ENCODE measurements around the gene PLS1.

Gene PLS1

DNA sequence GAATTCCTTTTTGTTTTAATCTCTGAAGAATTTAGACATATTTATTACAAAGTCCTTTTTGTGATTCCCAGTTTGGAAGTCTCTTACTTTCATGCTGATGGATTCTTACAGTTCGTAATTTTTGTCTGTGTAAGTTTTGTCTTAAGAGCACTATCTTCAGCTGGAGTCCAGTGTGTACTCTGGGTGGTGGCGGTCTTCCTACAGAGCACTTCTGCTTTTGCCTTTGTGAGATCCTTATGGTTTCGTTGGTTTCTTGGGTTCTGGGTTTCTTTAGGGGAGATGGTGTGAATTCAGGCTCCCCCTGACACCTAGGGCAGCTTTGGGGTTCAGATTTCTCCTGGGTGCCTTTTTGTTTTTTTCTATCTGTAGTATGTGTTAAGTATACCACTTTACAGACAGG, 45.3 kb downstream of the PLS1 start:
- no peak overlapping the region for H3K27ac ChIP-seq (ENCODE audit: low read depth, low read length, poor library complexity, severe bottlenecking)
- no peaks in the 10 kb centered on the region for H3K9me2 ChIP-seq (ENCODE audit: low read depth, low read length)
- H3K4me3 ChIP-seq (ENCODE audit: low read depth, low read length, poor library complexity, severe bottlenecking): no peak overlapping the region
- no peaks in the 10 kb centered on the region for H3K36me3 ChIP-seq (ENCODE audit: insufficient read depth, low read length)
- no peak for TF ChIP-seq EZH2 (IDR thresholded peaks at IDR 0.05; ENCODE audit: borderline replicate concordance, low read length)
- TF ChIP-seq, protein P1, sequence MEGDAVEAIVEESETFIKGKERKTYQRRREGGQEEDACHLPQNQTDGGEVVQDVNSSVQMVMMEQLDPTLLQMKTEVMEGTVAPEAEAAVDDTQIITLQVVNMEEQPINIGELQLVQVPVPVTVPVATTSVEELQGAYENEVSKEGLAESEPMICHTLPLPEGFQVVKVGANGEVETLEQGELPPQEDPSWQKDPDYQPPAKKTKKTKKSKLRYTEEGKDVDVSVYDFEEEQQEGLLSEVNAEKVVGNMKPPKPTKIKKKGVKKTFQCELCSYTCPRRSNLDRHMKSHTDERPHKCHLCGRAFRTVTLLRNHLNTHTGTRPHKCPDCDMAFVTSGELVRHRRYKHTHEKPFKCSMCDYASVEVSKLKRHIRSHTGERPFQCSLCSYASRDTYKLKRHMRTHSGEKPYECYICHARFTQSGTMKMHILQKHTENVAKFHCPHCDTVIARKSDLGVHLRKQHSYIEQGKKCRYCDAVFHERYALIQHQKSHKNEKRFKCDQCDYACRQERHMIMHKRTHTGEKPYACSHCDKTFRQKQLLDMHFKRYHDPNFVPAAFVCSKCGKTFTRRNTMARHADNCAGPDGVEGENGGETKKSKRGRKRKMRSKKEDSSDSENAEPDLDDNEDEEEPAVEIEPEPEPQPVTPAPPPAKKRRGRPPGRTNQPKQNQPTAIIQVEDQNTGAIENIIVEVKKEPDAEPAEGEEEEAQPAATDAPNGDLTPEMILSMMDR (IDR thresholded peaks at IDR 0.05; ENCODE audit: low read length): no peak
- no peaks in the 10 kb centered on the region for H3K79me2 ChIP-seq (ENCODE audit: insufficient read depth, low read length)
- no peaks in the 10 kb centered on the region for H3F3A ChIP-seq (ENCODE audit: insufficient read depth, low read length)
- no peaks in the 10 kb centered on the region for H3K27me3 ChIP-seq (ENCODE audit: insufficient read depth, low read length)
- no peaks in the 10 kb centered on the region for H4K20me1 ChIP-seq (ENCODE audit: insufficient read depth, low read length)
- H3K9ac ChIP-seq (ENCODE audit: low read length): no peak overlapping the region
- no peaks in the 10 kb centered on the region for H3K4me1 ChIP-seq (ENCODE audit: insufficient read depth, low read length, severe bottlenecking)
- H3K9me3 ChIP-seq (ENCODE audit: low read length): no peaks in the 10 kb centered on the region
- no peak overlapping the region for H2AFZ ChIP-seq (ENCODE audit: low read length)
- no peak overlapping the region for H3K4me2 ChIP-seq (ENCODE audit: low read length)

DNA sequence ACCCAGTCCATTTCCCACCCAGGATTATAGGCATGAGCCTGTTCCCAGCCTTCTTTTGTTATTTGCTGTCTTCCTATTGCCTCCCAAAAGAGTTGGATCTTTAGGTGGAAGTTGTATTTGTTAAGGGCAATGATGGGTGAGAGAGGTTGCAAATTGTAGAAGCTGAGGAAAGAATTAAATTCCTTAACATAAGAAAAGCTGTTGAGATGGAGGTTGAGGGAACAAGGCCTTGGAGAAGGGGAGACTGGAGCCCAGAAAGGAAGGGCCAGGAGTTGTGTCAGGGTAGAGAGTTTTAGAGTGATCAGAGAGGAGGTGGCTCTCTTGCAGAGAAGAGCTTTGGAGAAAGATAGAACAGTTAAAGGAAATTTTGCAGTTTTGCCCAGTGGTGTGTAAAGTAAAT, 46.8 kb downstream of the PLS1 start:
- Histone ChIP-seq H3K9me3 (ENCODE audit: low read length) (no peaks in the 10 kb centered on the region), H3K27me3 (ENCODE audit: insufficient read depth, low read length) (no peaks in the 10 kb centered on the region), H3K9me2 (ENCODE audit: low read depth, low read length) (no peaks in the 10 kb centered on the region), H3K4me1 (ENCODE audit: insufficient read depth, low read length, severe bottlenecking) (no peaks in the 10 kb centered on the region), H3K27ac (ENCODE audit: low read depth, low read length, poor library complexity, severe bottlenecking) (no peak overlapping the region), H2AFZ (ENCODE audit: low read length) (no peak overlapping the region), H3K36me3 (ENCODE audit: insufficient read depth, low read length) (no peaks in the 10 kb centered on the region), H3K79me2 (ENCODE audit: insufficient read depth, low read length) (no peaks in the 10 kb centered on the region), H4K20me1 (ENCODE audit: insufficient read depth, low read length) (no peaks in the 10 kb centered on the region), H3K4me3 (ENCODE audit: low read depth, low read length, poor library complexity, severe bottlenecking) (no peak overlapping the region), H3F3A (ENCODE audit: insufficient read depth, low read length) (no peaks in the 10 kb centered on the region), H3K9ac (ENCODE audit: low read length) (no peak overlapping the region), H3K4me2 (ENCODE audit: low read length) (no peak overlapping the region)
- TF ChIP-seq EZH2 (IDR thresholded peaks at IDR 0.05; ENCODE audit: borderline replicate concordance, low read length): no peak
- TF ChIP-seq, protein P1 (IDR thresholded peaks at IDR 0.05; ENCODE audit: low read length): no peak

DNA sequence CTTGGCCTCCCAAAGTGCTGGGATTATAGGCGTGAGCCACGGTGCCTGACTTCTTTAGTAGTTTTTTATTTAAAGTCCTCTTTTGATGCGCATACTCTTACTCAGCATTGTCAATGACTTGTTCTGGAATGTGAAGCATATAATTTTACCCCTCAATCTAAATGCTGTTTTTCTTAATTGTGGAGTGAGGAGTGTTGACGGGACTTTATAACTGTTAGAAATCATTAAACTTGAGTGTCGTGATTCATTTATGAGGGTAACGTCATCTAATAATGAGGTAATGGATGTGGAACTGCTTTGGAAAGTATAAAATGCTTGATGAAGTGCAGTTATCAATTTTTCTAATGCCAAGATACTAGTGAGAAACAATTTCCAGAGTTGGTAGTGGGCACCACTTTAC, 48.3 kb downstream of the PLS1 start:
- no peaks in the 10 kb centered on the region for H3K4me1 ChIP-seq (ENCODE audit: insufficient read depth, low read length, severe bottlenecking)
- no peaks in the 10 kb centered on the region for H3K27me3 ChIP-seq (ENCODE audit: insufficient read depth, low read length)
- no peaks in the 10 kb centered on the region for H3F3A ChIP-seq (ENCODE audit: insufficient read depth, low read length)
- no peak overlapping the region for H3K27ac ChIP-seq (ENCODE audit: low read depth, low read length, poor library complexity, severe bottlenecking)
- H3K9ac ChIP-seq (ENCODE audit: low read length): no peak overlapping the region
- TF ChIP-seq EZH2 (IDR thresholded peaks at IDR 0.05; ENCODE audit: borderline replicate concordance, low read length): no peak
- TF ChIP-seq, protein P1 (IDR thresholded peaks at IDR 0.05; ENCODE audit: low read length): no peak
- H3K79me2 ChIP-seq (ENCODE audit: insufficient read depth, low read length): no peaks in the 10 kb centered on the region
- no peaks in the 10 kb centered on the region for H3K9me2 ChIP-seq (ENCODE audit: low read depth, low read length)
- H3K4me2 ChIP-seq (ENCODE audit: low read length): no peak overlapping the region
- no peak overlapping the region for H2AFZ ChIP-seq (ENCODE audit: low read length)
- no peak overlapping the region for H3K4me3 ChIP-seq (ENCODE audit: low read depth, low read length, poor library complexity, severe bottlenecking)
- H4K20me1 ChIP-seq (ENCODE audit: insufficient read depth, low read length): no peaks in the 10 kb centered on the region
- H3K36me3 ChIP-seq (ENCODE audit: insufficient read depth, low read length): no peaks in the 10 kb centered on the region
- H3K9me3 ChIP-seq (ENCODE audit: low read length): no peaks in the 10 kb centered on the region
